Effector memory CD4-positive, alpha-beta T cell (primary cell): ENCODE measurements around the gene POLA2.

Source experiments
- DNase-seq, 3 donors: peaks; one replicate each; pipeline ENCODE4 v3.0.0-alpha.2; 2020
- H3K27ac ChIP-seq: 2 replicates; pipeline ENCODE4 v1.7.0; 2013; ENCODE audit warnings: mild to moderate bottlenecking, low read length, moderate library complexity; ENCODE audit not compliant: insufficient read depth, poor library complexity, severe bottlenecking
- H3K27me3 ChIP-seq: replicated peaks from 2 replicates; pipeline ENCODE4 v1.7.0; 2013; ENCODE audit warnings: mild to moderate bottlenecking, low read length; ENCODE audit not compliant: insufficient read depth, control insufficient read depth, poor library complexity, severe bottlenecking
- H3K36me3 ChIP-seq: 2 replicates; pipeline ENCODE4 v1.7.0; 2013; ENCODE audit warnings: mild to moderate bottlenecking, low read length, moderate library complexity; ENCODE audit not compliant: control insufficient read depth, insufficient read depth
- H3K4me1 ChIP-seq: 2 replicates; pipeline ENCODE4 v1.7.0; 2013; ENCODE audit warnings: low read length, mild to moderate bottlenecking; ENCODE audit not compliant: control insufficient read depth, insufficient read depth, poor library complexity, severe bottlenecking
- H3K4me3 ChIP-seq: 2 replicates; pipeline ENCODE4 v1.7.0; 2013; ENCODE audit warnings: low read length, low read depth, mild to moderate bottlenecking; ENCODE audit not compliant: insufficient read depth, poor library complexity, severe bottlenecking
- H3K9me3 ChIP-seq: 2 replicates; pipeline ENCODE4 v1.7.0; 2013; ENCODE audit warnings: mild to moderate bottlenecking, low read length, moderate library complexity; ENCODE audit not compliant: control insufficient read depth
- total RNA-seq, 3 donors: gene quantifications; one replicate each; lab custom pipeline; 2026; lab: John Stamatoyannopoulos, UW

Gene POLA2
- total RNA-seq: 2.8 to 6.8 (median 4.4) reads per million in 3 donors

GRCh38 chr11:65261591-65262380 lies at the start of gene POLA2:
Gene POLA2, plus strand, starts transcription at chr11:65261962. Its CDS starts 331 bp downstream, at chr11:65262293.
- peak within 1 kb of the TSS; percentile 89 for H3K4me3 ChIP-seq
- H3K27me3 ChIP-seq: no peaks in the 10 kb centered on the region
- no peaks in the 10 kb centered on the region for H3K36me3 ChIP-seq
- H3K4me1 ChIP-seq: peaks cover 14% of the 10 kb centered on the region
- no peaks in the 10 kb centered on the region for H3K9me3 ChIP-seq
- H3K27ac ChIP-seq: peak within 1 kb of the TSS; percentile 93
- DNase-seq: peak; percentile 93 to 94 (median 93)

- no peaks in the 10 kb centered on the region for H3K9me3 ChIP-seq
- H3K27me3 ChIP-seq: no peaks in the 10 kb centered on the region
- H3K36me3 ChIP-seq: peaks cover 36% of the 10 kb centered on the region
- H3K4me1 ChIP-seq: peaks cover 8% of the 10 kb centered on the region
- no peak overlapping the region for H3K4me3 ChIP-seq
- no peak for DNase-seq
- H3K27ac ChIP-seq: no peak overlapping the region
These were observed 49.4 kb upstream of the POLA2 start for GRCh38 chr11:65212226-65212801.

GRCh38 chr11:65213322-65214211 lies 48.2 kb upstream of the POLA2 start:
- no peak overlapping the region for H3K4me3 ChIP-seq
- no peaks in the 10 kb centered on the region for H3K9me3 ChIP-seq
- H3K27me3 ChIP-seq: no peaks in the 10 kb centered on the region
- no peak for DNase-seq
- peaks cover 8% of the 10 kb centered on the region for H3K4me1 ChIP-seq
- H3K27ac ChIP-seq: no peak overlapping the region
- H3K36me3 ChIP-seq: peaks cover 29% of the 10 kb centered on the region

GRCh38 chr11:65214212-65214845 lies 47.4 kb upstream of the POLA2 start:
- Histone ChIP-seq H3K4me3 (no peak overlapping the region), H3K27ac (no peak overlapping the region), H3K9me3 (no peaks in the 10 kb centered on the region), H3K36me3 (peaks cover 24% of the 10 kb centered on the region), H3K27me3 (no peaks in the 10 kb centered on the region), H3K4me1 (peaks cover 8% of the 10 kb centered on the region)
- no peak for DNase-seq

- no peaks in the 10 kb centered on the region for H3K27me3 ChIP-seq
- H3K9me3 ChIP-seq: no peaks in the 10 kb centered on the region
- DNase-seq: no peak
- no peak overlapping the region for H3K4me3 ChIP-seq
- no peak overlapping the region for H3K27ac ChIP-seq
- peaks cover 8% of the 10 kb centered on the region for H3K4me1 ChIP-seq
- H3K36me3 ChIP-seq: peaks cover 13% of the 10 kb centered on the region
These were observed 46.2 kb upstream of the POLA2 start for GRCh38 chr11:65215441-65216076.

- Histone ChIP-seq H3K27me3 (no peaks in the 10 kb centered on the region), H3K27ac (no peak overlapping the region), H3K36me3 (peaks cover under 1% of the 10 kb centered on the region), H3K9me3 (no peaks in the 10 kb centered on the region), H3K4me3 (no peak overlapping the region), H3K4me1 (peaks cover 8% of the 10 kb centered on the region)
- no peak for DNase-seq
These were observed 44.9 kb upstream of the POLA2 start for GRCh38 chr11:65216830-65217229.

GRCh38 chr11:65217441-65218423 lies 44.0 kb upstream of the POLA2 start:
- peaks cover 8% of the 10 kb centered on the region for H3K4me1 ChIP-seq

GRCh38 chr11:65218446-65218845 lies 43.3 kb upstream of the POLA2 start:
- DNase-seq: no peak
- H3K27me3 ChIP-seq: no peaks in the 10 kb centered on the region
- H3K4me1 ChIP-seq: peaks cover 8% of the 10 kb centered on the region
- no peak overlapping the region for H3K4me3 ChIP-seq
- H3K36me3 ChIP-seq: no peaks in the 10 kb centered on the region
- H3K9me3 ChIP-seq: no peaks in the 10 kb centered on the region
- no peak overlapping the region for H3K27ac ChIP-seq

More at GRCh38 chr11:65217441-65218423, 44.0 kb upstream of the POLA2 start:
- no peaks in the 10 kb centered on the region for H3K27me3 ChIP-seq
- DNase-seq: no peak
- no peak overlapping the region for H3K27ac ChIP-seq
- H3K4me3 ChIP-seq: no peak overlapping the region
- no peaks in the 10 kb centered on the region for H3K9me3 ChIP-seq
- H3K36me3 ChIP-seq: no peaks in the 10 kb centered on the region
